NCI-H226 (cell line): Measurements from ENCODE around the gene DDX59.
A peak's percentile ranks its signal among the peaks of the same experiment; 100 is the strongest.
"Not testable (repeated sequence)": the region's sequence is repeated elsewhere in the genome, so short reads cannot be mapped to it uniquely, and the experiment has no call there.

Source experiments
- DNase-seq: peaks from one replicate; pipeline ENCODE4 v3.0.0-alpha.2; 2015

Gene DDX59

DNA sequence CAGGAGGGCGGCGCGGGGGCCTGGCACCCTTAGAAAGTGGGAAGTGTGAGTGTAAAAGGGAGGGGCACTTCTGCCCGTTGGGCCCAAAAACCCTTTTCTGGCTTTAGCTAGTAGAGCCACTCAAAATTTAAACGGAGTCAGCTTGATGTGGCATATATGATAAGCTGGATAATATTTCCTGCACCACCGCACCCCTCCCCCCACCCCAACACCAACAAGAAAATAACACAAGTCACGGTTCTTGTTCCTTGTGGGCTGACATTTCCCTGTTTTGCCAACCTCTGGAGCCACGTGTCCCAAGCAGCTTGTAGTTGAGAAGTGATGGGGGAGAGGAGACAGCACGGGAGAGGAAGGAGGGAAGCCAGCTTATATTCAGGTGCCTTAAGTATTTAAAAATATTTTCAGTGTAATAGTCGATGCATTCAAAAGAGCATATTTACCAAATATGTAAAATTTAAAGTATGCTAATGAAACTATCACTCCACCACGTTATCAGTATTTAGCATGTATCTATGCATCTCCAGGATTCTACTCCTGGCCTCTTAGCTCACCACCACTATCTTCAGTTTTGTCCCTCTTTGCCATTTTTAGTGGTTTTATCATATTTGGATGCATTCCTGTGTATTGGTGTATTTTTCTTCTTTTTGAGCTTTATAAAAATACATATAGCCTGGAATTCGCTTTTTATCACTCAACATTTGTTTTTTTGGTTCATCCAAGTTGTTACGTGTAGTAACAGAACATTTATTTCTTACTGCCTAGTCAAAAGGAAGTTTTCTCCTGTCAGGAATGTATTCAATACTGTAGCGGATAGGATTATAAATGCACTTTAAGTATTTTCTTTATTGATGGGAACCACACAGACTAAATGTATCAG lies 773 bp upstream of the DDX59 start:
- no peak for DNase-seq

DNA sequence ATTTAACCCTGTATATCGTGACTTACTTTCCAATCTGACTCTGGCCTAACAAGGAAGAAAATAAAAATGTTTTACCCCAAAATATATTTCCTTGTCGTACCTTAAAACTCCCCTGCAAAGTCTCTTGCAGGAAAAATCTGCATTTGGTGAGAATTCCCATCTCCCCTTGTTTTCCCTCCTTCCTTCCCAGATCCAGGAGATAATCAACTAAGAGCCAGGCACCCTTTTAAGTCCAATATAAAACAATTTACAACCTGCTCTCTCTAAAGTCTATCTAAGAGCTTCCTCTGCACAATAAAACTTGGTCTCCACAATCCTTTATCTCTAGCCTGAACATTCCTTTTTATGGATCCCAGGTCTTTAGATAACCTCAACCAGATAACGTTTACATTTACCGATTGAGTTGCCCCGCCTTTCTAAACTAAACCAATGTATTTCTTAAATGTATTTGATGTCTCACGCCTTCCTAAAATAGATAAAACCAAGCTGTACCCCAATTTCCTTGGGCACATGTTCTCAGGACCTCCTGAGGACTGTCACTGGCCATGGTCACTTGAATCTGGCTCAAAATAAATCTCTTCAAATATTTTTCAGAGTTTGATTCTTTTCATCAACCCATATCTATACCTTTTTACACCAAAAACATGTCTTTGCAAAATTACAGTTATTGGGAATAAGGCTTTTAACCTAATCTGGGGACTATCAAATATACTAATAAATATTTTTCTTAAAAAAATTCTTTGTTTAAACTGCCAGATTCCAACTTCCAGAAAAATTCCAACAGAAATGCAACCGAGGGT lies 993 bp downstream of the DDX59 start:
- DNase-seq = no peak

DNA sequence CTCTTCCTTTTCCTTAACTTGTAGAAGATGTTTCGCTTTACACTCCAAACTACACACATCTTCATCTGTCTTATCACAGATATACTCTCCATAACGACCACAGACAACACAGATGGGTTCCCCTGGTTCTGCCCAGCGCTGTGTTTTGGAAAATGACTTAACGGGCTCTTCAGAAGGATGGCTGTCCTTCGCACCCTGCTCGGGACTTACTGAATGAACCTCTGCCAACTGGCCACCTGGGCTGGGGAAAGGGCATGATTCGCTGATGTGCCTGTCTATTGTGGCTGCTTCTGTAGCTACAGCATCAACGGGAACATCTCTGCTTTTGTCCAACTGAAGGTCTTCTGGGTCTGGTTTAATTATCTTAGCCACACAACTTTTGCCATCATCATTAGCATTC lies 3.4 kb downstream of the DDX59 start:
- DNase-seq = no peak

DNA sequence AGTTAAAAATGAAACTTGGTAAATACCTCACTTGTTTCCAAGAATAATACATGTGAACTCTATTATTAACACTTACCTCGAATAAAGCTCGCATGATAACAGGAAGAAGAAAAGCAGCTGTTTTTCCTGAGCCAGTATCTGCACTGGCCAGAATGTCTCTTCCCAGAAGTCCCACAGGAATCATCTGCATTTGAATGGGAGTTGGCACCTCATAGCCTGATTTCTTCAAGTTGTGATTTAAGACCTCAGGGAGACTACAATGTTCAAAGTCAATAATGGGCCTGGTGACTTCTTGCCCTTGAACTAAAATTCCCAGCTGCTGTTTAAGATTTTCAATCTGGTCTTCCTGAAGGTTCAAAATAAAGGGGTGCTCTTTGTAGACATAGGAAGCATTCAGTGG lies 3.8 kb downstream of the DDX59 start:
- DNase-seq = no peak

DNA sequence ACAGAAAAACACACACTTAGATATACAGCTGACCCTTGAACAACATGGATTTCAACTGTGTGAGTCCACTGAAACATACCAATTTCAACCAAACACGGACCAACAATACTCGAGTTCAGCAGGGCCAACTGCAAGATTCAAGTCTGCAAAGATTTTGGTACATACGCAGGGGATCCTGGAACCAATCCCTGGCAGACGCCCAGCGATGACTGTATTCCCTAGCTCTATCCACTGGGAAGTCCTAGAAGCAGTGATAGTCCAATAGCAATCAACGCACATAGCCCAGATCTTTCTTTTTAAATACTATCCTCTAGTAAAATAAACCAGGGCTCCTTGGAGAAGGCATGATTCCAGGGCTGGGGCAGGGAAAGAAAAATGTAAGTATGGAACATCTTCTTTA lies 9.0 kb downstream of the DDX59 start:
- DNase-seq = no peak

DNA sequence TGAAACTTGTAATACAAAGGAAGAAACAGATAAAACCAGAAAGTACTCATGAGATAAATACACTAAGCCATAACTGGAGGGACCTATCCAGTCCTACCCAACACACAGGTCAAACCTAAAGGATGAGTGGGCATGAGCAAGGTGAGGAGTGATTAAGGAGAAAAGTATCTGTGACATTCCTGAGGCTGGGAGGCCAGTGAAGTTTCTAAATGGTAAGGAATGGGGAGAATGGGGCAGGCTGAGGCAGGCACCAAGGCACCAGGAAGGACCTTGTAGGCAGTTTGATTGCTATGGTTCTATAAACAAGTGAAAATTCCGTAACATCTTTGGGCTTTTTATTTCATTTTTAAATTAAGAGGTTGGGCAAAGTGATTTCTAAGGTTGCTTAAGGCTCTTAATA lies 10.4 kb downstream of the DDX59 start:
- DNase-seq = peak; percentile 95

DNA sequence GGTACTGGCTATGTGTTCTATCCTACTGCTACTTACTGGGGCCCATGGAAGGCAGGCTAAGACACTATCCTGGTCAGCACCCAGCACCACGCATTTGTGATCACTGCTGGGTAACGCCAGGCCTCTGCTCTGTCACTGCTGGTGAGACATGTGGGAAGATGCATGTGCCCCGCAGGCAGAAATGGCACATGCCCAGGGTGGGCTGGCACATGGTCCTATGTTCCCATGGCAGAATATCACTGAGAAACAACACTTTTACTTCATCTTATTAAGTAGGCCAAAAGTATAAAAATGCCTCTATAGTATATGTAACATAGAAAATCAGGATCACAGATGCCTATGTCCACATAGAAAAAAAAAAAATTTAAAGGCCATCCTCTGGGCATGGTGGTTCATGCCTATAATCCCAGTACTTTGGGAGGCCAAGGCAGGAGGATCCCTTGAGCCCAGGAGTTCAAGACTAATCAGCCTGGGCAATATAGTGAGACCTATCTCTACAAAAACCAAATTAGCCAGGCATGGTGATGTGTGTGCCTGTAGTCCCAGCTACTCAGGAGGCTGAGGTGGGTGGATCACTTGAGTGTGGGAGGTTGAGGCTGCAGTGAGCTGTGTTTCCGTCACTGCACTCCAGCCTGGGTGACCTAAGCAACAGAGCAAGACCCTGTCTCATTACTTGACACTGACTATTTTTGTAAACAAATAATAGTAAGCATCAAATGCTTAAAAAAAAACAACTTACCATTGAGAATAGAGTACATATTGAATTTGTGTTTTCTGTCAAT lies 11.5 kb downstream of the DDX59 start:
- DNase-seq = no peak

DNA sequence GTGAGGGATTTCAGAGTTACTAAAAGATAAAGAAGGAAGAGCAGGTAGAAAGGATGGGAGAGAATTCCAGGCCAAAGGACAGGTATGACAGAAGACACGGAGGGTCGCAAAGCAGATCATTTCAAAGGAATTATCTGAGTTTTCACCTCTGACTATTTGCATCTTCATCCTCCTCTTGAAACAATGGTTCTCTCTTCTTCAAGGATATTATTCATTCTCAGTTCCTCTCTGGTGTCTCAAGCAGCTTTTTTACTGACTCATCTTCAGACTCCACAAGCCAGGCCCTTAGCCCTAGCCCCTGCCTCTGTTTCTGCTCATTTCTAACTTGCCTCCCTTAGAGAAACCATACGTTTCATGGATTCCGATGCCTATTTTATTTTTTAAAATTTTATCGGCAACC lies 15.0 kb downstream of the DDX59 start:
- DNase-seq = no peak

DNA sequence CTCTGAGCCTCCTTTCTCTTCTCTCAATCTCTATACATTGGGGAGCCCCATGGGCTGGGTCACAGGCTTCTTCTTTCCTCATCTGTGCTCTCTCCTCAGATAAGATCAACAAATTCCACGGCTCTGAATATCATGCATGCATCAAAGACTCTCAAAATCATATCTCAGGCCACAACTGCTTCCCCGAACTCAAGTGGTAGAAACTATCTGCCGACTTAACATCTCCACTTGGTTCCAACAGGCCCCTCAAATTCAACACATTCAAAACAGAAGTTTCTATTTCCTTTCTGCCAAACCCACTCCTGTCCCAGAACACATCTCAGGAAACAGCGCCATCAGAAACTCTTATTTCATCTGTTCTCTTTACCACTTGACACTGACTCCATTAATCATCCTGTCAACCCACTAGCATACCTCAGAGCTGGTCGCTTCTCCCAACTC lies 16.7 kb downstream of the DDX59 start:
- peak; percentile 17 for DNase-seq

DNA sequence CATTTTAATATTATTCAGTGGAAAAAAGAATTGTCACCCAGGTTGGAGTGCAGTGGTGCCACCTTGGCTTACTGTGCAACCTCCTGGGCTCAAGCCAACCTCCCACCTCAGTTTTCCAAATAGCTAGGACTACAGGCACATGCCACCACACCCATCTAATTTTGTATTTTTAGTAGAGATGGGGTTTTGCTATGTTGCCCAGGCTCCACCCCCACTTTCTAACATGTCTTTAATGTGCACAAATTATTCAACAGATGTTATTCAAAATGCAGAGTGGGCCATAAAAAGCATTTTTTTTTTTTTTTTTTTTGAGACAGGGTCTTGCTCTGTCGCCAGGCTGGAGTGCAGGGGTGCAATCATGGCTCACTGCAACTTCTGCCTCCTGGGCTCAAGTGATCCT lies 17.3 kb downstream of the DDX59 start:
- no peak for DNase-seq

DNA sequence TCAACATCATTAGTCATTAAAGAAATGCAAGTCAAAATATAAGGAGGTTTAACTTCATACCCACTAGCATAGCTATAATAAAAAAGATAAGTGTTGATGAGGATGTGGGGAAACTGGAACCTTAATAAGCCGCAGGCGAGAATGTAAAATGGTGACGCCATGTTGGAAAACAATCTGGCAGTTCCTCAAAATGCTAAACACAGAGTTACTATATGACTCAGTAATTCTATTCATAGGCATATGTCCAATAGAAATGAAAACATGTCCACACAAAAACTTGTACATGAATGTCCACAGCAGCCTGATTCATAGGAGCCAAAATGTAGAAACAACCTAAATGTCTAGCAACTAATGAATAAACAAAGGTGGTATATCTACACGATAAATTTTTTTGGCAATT lies 23.2 kb downstream of the DDX59 start:
- no peak for DNase-seq

DNA sequence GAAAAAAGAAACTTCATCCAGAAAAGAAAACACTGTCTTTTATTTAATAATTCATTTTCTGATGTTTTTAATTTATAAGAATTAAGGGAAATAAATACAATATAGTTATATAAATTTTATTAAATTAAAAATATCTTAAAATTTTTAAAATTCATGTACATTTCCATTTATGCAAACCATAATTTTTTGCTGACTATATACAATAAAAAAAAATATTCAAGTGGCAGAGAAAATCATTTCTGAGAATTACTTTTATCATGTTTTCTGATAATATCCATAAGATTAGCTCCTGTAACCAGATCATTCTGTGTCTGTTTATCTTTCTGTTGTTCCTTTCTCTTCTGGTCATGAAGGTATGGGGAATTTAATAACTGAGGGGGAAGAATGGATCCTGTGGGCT lies 25.7 kb downstream of the DDX59 start:
- no peak for DNase-seq

DNA sequence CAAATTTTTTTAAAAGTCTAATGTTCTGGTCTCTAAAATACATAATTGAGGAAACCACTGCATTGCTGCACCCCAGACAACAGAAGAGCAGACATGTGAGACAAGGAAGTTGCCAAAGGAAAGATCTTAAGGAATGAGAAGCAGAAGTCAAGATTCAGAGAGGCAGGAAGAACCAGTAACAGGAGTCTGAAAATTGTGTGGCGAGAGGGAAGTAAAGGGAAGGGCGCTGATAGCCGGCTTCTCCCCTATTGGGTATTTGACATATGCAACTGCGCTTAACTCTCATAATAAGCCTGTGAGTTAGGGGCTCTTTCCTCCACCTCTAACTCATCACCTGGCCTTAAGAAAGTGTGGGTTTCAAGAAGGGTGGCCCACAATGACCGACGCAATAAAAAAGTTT lies 27.2 kb downstream of the DDX59 start:
- DNase-seq = no peak

DNA sequence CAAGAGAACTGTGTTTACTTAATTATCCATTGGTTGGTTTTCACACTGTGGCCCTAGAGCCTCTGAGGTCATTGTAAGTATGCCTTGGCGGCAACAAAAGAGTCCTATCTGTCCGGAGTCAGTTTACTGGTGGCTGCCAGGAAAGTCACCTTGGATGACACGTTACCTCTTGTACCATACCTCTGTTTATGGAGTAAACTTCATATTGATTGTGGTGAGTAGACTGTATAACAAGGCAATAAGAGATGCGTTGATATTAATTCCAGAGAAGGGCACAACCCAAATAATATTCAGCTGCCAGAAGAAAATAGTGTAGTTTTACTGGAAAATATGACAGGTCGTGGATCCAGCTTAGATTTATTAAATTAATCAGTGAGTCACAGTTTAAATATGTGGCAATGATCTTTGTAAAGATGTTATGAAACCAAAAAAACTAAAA lies 28.7 kb downstream of the DDX59 start:
- DNase-seq = peak; percentile 6

DNA sequence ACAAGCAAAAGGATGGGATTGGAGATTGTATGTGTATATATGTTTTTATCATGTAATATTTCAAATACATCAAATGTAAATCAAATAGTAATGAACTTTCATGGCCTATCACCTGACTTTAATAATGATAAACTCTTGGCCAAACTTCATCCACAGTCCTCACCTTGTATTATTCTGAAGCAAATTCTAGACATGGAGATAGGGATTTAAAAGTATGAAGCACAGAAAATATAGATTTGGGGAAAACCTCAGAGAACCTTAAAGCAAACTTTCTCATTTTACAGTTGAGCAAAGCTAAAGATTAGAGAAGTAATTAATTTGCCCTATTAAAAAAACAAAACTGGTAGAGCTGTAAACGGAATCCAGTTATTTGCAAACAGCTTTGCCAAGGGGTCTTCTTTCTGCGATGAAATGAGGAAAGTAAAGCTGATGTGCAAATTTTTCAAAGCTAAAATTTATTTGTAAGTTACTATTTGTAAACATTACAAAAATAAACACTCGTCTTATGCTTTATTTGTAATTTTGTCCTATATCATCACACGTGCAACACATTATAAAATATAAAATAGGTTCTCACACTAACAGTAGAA lies 29.2 kb downstream of the DDX59 start:
- no peak for DNase-seq

DNA sequence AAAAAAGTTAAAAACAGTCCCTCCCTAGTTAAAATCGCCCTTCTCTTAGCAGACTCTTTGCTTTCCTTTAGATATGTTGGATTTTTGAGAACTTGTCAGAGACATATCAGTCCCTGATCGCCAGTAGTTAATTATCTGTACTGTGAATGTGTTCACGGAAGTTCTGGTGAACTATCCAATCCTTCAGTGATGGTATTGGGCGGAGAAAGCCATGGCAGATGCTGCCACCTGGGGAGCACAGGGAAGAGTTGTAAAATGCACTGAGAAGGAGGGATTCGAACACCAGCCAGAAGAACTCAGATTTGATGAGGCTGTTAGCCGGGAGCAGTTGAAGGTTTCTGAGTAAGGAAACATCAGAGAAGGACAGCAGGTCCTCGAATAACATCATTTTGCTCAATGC lies 31.6 kb downstream of the DDX59 start:
- no peak for DNase-seq

DNA sequence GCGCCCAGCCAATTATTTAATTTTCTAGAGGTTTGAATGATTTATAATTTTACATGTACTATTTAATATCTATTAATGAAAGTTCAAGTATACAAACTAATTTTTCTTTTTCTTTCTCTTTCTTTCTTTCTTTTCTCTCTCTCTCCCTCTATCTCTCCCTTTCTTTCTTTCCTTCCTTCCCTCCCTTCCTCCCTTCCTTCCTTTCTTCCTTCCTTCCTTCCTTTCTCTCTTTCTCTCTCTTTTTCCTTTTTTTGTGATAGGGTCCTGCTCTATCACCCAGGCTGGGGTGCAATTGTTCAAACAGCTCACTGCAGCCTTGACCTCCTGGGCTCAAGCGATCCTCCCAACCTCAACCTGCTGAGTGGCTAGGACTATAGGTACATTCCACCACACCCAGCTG lies 33.0 kb downstream of the DDX59 start:
- no peak for DNase-seq

DNA sequence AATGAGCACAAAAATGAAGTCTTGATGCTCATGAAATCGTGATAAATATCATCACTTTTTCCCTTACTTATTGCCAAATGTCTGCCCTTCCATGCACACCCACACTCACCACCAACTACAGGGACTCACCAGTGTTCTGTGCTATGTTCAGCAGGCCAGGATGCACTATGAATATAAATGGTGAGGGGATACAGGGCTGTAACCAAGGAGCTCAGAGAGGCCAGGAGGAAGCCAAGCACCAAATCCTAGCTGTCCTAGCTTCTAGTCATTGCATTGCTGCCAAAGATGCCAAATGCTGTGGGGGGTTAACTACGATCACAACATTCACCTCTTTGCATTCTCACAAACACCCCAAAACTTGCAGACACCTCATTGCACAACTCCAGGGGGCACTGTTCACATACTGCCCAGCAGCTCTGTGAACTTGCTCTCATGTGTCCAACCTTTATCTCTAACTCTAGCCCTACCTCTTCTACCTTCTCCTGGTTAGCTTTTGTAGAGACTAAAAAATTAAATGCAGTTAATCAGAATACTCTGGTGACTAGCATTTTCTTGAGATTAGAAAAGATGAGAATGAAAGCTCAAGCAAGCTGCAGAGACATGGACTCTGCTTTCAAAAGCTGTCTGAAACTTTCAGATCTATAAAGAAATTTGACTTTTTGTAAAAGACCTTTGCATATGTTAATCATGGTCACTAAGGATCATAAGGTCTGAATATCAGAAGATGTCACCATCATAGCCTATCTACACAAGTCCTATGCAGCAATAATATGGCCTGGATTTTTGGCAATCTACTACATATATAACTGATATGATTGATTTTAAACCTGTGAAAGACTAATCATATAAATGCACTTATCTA lies 35.2 kb downstream of the DDX59 start:
- no peak for DNase-seq

DNA sequence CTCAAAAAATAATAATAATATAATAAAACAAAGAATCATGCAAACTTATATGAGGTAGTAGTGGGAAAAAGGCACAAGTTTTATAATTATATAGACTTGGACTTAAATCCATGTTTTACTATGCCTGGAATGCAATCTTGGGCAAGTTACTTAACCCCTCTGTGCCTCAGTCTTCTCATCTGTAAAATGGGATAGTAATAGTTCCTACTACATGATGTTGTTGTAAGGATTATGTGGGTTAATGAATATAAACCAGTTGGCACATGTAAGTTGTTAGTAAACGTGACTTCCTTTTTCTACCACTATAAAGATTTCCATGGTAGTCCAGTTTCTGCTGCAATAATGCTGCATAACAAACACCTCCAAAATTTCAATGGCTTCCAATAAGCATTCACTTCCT lies 38.3 kb downstream of the DDX59 start:
- no peak for DNase-seq

DNA sequence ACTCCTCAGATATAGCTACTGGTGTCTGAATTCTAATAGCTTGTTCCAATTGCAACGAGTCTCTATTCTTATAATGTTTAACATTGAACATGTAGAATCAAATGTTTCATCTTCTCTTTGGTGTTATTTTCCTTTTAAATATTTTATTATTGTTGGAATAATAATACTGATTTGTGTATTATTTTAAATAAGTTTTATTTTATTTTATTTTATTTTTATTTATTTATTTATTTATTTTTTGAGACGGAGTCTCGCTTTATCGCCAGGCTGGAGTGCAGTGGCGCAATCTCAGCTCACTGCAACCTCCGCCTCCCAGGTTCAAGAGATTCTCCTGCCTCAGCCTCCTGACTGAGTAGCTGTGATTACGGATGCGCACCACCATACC lies 39.2 kb downstream of the DDX59 start:
- not testable (repeated sequence) for DNase-seq

DNA sequence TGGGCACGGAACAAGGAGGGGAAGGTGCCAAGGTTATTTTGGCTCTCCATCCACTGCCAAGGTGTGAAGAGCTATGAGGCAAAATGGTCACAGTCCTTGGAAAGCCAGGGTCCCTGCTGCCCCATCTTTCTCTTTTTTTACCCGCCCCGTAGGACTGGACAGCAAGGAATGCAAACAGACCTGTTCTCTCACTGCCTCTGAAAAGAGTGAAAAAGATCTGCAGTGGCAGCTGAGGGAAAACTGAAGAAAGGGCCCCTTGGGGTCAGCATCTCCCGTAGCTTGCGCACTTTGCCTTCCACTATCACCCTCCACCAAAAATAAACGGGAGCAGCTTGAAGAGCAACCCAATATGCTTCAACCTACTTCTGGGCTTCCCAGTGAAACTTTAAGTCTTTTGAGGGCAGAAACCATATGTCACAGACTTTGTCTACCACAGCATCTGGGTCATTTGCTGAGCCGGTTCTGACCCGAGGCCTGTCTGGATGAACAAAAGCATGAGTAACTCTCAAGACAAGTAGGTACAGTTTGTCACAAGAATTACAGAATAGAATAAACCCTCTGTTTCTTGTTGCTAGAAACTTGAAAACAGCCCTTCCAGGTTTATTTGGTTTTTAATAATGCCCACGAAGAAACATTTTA lies 39.7 kb downstream of the DDX59 start:
- DNase-seq = no peak
